GM18519 (cell line): Measurements from ENCODE around the gene LPAR1.

ENCODE experiments used
- ATAC-seq: cut with Tn5 transposase; IDR thresholded peaks from one replicate; pipeline ENCODE4 v1.9.1; 2021; ENCODE audit warnings: mild to moderate bottlenecking, moderate library complexity; ENCODE audit not compliant: unreplicated experiment, low FRiP score

Gene LPAR1

DNA sequence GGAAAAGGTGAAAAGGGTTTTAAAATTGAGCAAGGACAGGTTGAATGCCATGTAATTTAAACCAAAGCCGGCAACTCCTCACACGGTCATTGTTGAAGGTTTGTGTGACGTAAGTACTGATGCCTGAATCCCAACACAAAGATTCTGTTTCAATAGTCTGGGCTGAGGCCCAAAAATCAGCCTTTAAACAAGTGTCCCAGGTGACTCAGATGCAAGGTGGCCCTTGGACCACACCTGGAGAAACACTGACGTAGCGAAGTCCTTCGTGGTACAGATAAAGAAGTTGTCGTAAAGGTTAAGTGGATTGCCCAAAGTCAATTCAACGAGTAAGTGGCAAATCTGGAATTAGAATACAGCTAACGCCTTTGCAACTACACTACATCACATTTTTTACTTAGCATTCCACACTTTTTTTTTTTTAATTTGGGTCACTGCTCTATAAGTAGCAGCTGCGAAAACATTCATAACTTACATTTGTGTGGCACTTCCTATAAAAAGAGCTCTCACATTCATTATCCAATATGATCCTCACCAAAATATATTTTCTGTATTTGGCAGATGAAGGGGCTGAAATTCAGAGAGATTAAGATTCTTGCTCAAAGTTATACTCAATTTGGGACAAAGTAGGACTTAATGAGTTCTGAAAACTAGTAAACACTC, 111.3 kb downstream of the LPAR1 start:
- ATAC-seq, result no peak

GRCh38 chr9:110923601-110924000, 114.7 kb downstream of the LPAR1 start:
- ATAC-seq, result no peak

GRCh38 chr9:110922145-110922544, 116.1 kb downstream of the LPAR1 start:
- no peak for ATAC-seq

GRCh38 chr9:110921705-110922104, 116.6 kb downstream of the LPAR1 start:
- no peak for ATAC-seq

DNA sequence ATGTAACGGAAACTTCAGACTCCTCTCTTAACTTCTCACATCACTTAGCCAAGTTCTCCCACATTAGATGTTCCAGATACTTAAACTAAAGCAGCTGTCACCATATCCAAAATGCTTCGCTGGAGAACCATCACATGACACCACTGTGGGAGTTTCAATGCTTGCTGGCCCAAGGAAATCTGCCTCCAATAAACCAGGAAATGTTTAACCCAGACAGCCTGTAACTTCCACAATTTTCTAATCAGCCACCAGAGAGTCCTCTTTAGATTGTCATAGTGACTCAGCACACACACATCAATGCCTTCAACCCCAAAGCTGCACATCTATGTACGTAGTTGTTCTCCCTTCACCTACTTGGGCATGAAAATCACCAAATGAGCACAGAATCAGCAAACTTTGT, 118.7 kb downstream of the LPAR1 start:
- ATAC-seq, result no peak

- ATAC-seq, result no peak
These were observed 119.2 kb downstream of the LPAR1 start for GRCh38 chr9:110919050-110919435.

- ATAC-seq, result no peak
These were observed 119.8 kb downstream of the LPAR1 start for GRCh38 chr9:110918316-110919049.

- no peak for ATAC-seq
These were observed 121.9 kb downstream of the LPAR1 start for GRCh38 chr9:110916403-110916802.

GRCh38 chr9:110912419-110913291, 125.6 kb downstream of the LPAR1 start:
- no peak for ATAC-seq

- no peak for ATAC-seq
These were observed 126.4 kb downstream of the LPAR1 start for GRCh38 chr9:110911659-110912418.

DNA sequence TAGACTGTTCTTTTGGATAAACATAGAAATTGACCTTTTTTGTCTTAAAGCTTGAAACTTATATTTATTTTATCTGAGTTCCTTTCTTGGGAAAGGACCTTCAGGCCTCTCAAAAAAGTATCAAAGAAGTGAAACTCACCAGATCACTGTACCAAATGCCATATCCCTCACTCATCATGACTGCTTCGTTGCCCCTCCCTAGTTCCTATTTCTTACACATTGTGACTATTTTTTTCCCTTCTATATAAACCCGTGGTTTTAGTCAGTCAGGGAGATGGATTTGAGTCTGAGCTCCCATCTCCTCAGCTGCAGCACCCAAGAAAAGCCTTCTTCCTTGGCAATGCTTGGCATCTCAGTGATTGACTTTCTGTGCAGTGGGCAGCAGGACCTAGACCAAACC, 129.4 kb downstream of the LPAR1 start:
- ATAC-seq, result no peak

- no peak for ATAC-seq
These were observed 137.4 kb downstream of the LPAR1 start for GRCh38 chr9:110900917-110901316.

DNA sequence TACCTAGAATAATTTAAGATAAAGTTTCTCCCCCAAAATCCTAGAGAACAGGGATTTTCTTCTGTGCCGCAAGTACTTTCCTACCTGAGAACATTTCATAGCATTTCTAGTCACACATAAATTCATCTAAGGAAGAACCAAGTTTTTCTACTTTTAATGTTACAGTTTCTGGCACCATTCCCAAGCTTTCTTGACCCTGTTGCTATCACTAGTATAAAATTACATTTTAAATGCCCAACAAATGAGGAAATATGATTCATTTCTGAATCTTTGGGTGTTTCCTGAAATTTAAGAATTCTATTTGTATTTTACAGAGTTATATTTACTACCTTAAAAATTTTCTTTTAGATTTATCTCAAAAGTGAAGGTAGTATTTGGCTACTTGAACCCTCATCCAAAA, 137.8 kb downstream of the LPAR1 start:
- ATAC-seq, result no peak

DNA sequence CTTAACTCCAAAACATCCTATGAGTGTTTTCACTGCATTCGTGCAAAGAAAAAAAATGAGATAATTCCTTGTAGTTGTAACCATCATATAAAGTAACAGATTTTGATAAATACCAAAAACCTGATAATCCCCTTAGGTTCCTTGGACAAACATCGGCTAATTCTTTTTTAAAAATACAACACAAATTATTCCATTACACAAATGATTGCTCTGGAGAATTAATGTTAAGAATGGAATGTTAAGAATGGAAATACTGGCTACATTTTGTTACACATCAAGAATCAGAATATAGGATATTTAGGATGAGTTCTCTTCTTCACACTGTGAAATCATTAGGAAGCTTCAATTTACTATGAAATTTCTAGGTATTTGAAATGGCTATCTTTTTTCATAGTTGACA, 139.4 kb downstream of the LPAR1 start:
- no peak for ATAC-seq

DNA sequence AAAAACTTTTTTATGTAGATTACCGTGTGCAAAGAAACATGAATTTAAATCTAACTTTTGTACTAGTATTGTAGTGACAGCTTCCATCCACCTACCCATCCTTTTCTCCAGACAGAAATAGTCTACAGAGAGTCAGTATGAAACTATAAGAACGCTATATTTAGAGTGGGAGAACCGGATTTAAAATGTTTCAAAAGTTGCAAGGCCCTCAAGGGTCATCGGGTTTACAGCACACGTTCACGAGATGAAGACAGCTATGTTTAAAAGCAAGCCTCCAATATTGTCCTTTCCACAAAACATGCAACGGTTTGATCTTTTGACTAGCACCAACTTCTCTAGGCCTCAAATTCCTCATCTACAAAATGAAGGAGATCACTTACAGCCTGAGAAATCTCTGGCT, 139.9 kb downstream of the LPAR1 start:
- ATAC-seq, result no peak

GRCh38 chr9:110897943-110898342, 140.3 kb downstream of the LPAR1 start:
- no peak for ATAC-seq

DNA sequence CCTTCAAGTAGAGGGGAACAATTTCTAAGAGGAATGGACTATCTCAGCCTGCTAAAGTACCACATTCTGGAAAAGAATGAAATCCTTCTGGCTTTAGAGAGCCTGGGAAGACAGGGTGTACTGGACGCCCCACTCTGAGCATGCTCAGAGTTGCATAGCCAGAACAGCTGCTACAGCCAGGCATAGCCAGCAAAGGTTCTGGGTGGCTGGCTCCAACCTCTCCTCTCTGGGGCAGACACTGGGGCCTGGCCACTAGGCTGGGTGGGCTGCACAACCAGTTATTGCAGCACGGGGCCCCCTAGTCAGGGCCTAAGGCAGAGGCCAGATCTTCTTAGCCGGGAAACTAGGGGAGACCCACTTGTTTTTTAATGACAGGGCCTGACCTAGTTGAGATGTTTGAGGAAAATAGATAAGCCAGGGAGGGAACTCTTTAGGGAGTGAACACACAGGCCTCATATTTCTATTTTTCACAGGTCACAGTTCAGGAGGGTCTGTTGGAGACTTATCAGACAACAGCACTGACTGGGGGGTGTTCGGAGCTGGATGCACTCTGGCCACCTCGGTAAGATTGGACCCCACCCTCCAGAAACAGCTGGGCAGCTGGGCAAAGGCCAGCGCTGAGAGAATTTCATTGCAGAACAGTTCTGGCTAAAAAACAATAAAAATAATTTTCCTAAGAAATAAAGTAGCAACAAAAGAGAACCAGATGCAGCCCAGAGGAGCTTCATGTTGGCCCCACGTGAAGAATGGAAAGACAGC, 142.9 kb downstream of the LPAR1 start:
- ATAC-seq, result no peak

- ATAC-seq, result no peak
These were observed 143.5 kb downstream of the LPAR1 start for GRCh38 chr9:110894731-110895130.

DNA sequence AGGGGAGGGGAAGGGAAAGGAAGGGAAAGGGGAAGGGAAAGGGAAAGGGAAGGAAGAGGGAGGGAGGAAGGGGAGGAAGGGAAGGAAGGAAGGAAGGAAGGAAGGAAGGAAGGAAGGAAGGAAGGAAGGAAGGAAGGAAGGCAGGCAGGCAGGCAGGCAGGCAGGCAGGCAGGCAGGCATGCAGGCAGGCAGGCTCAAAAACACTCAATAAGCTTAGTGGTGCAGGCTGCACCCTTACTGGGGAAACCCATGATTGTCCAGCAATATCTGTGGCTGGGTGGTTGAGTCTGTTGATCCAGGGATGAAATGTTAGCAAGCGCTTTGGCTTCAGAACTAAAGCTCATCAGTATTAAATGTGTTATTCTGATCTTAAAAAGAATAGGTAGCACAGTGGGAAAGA, 145.6 kb downstream of the LPAR1 start:
- no peak for ATAC-seq

DNA sequence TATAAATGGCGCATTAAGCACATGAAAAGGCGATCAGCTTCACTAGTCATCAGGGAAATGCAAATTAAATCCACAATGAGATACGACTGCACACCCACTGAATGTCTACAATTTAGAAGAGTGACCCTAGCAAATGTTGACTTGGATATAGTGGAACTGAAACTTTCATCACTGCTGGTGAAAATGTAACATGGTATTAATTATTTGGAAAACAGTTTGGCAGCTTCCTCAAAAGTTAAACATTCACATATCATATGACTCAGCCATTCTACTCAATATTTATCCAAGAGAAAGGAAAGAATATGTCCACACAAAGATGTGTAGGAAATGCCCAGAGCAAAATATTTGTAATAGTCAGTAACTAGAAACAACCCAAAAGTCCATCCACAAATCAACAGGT, 146.5 kb downstream of the LPAR1 start:
- ATAC-seq, result no peak
